ENCODE measurements around the gene KLF11. TPM values are rescaled to one million over a fixed set of nuclear protein-coding genes. Genes with fewer than 3 reads are reported as not detected.

The KLF11 gene
- total RNA-seq, 4 donors from 2014 or later = 48.6 to 81.6 (median 58.8) TPM

GRCh38 chr2:10019174-10019573 lies 24.2 kb upstream of the KLF11 start:
- 26% methylated on average over 8 of the region's 8 CpGs for WGBS
- no peak overlapping the region for H3K27ac ChIP-seq
- no peaks in the 10 kb centered on the region for H3K27me3 ChIP-seq
- DNase-seq (ENCODE audit: low spot score in 2 of 2) = peak in 1 of 2 donors; percentile 69
- no peaks in the 10 kb centered on the region for H3K9me3 ChIP-seq
- H3K36me3 ChIP-seq = no peaks in the 10 kb centered on the region
- peaks cover 34% of the 10 kb centered on the region for H3K4me1 ChIP-seq
- TF ChIP-seq POLR2AphosphoS5 (IDR thresholded peaks at IDR 0.05) = peak in 2 of 3 donors; percentile 45 to 67
- TF ChIP-seq CTCF (IDR thresholded peaks at IDR 0.05) = no peak
- no peak overlapping the region for H3K4me3 ChIP-seq

DNA sequence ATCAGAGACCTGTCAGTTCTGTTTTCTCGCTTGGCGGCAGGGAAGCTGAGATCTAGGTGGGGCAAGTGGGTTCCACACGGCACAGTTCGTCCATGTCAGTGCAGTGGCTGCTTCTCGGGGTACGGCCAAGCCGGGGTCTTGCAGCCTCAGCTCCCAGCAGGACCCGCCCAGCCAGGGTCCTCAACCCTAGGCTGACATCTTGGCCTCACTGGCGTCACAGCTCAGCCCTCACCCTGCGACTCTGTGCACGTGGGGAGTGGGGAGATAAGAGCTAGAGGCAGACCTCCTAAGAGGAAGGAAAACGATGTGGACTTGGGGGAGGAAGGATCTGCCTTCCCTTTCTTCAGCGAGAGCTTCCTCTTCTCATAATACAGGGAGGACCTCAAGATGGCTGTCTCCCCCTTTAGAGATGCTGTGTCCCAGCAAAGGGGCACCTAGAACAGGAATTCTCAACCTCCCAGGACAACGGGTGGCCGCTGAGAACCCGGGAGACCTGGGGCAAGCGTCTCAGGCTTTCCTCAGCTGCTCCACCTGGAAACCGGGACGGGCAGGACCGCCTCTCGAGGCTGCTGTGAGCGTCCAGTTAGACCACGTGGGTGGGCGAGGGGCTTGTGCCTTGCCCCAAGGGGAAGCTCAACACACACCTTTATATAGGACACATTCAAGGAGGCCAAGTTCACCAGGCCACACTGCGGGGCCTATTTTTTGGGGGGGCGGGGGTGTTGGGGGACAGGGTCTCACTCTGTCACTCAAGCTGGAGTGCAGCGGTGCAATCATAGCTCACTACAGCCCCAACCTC lies 23.5 kb upstream of the KLF11 start:
- Histone ChIP-seq H3K27ac (no peak overlapping the region), H3K4me3 (no peak overlapping the region), H3K36me3 (no peaks in the 10 kb centered on the region), H3K9me3 (no peaks in the 10 kb centered on the region), H3K27me3 (no peaks in the 10 kb centered on the region), H3K4me1 (peaks cover 34% of the 10 kb centered on the region)
- 79% methylated on average over 12 of the region's 27 CpGs for WGBS
- TF ChIP-seq EP300 (IDR thresholded peaks at IDR 0.05) (no peak), CTCF (IDR thresholded peaks at IDR 0.05) (no peak), POLR2AphosphoS5 (IDR thresholded peaks at IDR 0.05) (no peak), POLR2A (IDR thresholded peaks at IDR 0.05) (no peak)
- peak in 1 of 2 donors; percentile 61 for DNase-seq (ENCODE audit: low spot score in 2 of 2)

GRCh38 chr2:10022041-10022421 lies 21.3 kb upstream of the KLF11 start:
- DNase-seq (ENCODE audit: low spot score in 2 of 2) = peak in 1 of 2 donors; percentile 68
- Histone ChIP-seq H3K27me3 (no peaks in the 10 kb centered on the region), H3K27ac (peak overlapping the region; percentile 45), H3K36me3 (no peaks in the 10 kb centered on the region), H3K9me3 (no peaks in the 10 kb centered on the region), H3K4me1 (peaks cover 34% of the 10 kb centered on the region), H3K4me3 (no peak overlapping the region)
- TF ChIP-seq POLR2AphosphoS5 (IDR thresholded peaks at IDR 0.05) (no peak), POLR2A (IDR thresholded peaks at IDR 0.05) (no peak), CTCF (IDR thresholded peaks at IDR 0.05) (no peak), EP300 (IDR thresholded peaks at IDR 0.05) (no peak)
- 81% methylated on average over 10 of the region's 16 CpGs for WGBS

DNA sequence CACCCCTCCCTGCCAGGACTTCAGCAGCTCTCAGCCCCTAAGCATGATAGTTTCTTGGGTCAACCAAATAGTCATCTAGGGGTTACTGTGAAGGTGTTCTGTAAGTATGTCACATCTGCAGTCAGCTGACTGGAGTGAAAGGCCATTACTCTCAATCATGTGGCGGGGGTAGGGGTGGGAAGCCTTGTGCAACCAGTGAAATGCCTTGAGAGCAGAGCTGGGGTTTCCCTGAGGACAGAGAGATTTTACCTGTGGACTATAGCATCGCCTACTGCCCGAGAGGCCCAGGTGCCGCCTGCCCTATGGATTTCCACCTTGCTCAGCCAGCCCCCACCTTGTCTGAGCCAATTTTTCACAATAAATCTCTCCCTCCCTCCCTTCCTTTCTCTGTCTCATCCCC lies 20.9 kb upstream of the KLF11 start:
- DNase-seq (ENCODE audit: low spot score in 2 of 2) = peak in 1 of 2 donors; percentile 42
- no peak overlapping the region for H3K4me3 ChIP-seq
- no peaks in the 10 kb centered on the region for H3K27me3 ChIP-seq
- H3K36me3 ChIP-seq = no peaks in the 10 kb centered on the region
- H3K4me1 ChIP-seq = peaks cover 34% of the 10 kb centered on the region
- peak overlapping the region; percentile 45 for H3K27ac ChIP-seq
- H3K9me3 ChIP-seq = no peaks in the 10 kb centered on the region
- TF ChIP-seq POLR2A (IDR thresholded peaks at IDR 0.05) (no peak), EP300 (IDR thresholded peaks at IDR 0.05) (no peak), CTCF (IDR thresholded peaks at IDR 0.05) (no peak), POLR2AphosphoS5 (IDR thresholded peaks at IDR 0.05) (no peak)
- 91% methylated on average over 4 of the region's 4 CpGs for WGBS

GRCh38 chr2:10022966-10023662 lies 20.2 kb upstream of the KLF11 start:
- DNase-seq (ENCODE audit: low spot score in 2 of 2) = peak in 1 of 2 donors; percentile 61
- TF ChIP-seq EP300 (IDR thresholded peaks at IDR 0.05) = no peak
- no peak for TF ChIP-seq CTCF (IDR thresholded peaks at IDR 0.05)
- TF ChIP-seq POLR2A (IDR thresholded peaks at IDR 0.05) = no peak
- no peak for TF ChIP-seq POLR2AphosphoS5 (IDR thresholded peaks at IDR 0.05)
- no peaks in the 10 kb centered on the region for H3K27me3 ChIP-seq
- no peaks in the 10 kb centered on the region for H3K9me3 ChIP-seq
- H3K4me1 ChIP-seq = peaks cover 37% of the 10 kb centered on the region
- WGBS = 88% methylated on average over 10 of the region's 10 CpGs
- H3K36me3 ChIP-seq = no peaks in the 10 kb centered on the region
- no peak overlapping the region for H3K27ac ChIP-seq
- no peak overlapping the region for H3K4me3 ChIP-seq

Measured in suprapubic skin (tissue), 4 donors.